GM21619 (cell line): ENCODE results near the gene GSE1.

Experiments used
- ATAC-seq: cut with Tn5 transposase; IDR thresholded peaks from one replicate; pipeline ENCODE4 v1.9.1; 2021; ENCODE audit not compliant: unreplicated experiment

The GSE1 gene

GRCh38 chr16:85645021-85645589 lies 32.0 kb downstream of the GSE1 start:
- ATAC-seq = no peak

GRCh38 chr16:85646358-85646907 lies 33.3 kb downstream of the GSE1 start:
- no peak for ATAC-seq

DNA sequence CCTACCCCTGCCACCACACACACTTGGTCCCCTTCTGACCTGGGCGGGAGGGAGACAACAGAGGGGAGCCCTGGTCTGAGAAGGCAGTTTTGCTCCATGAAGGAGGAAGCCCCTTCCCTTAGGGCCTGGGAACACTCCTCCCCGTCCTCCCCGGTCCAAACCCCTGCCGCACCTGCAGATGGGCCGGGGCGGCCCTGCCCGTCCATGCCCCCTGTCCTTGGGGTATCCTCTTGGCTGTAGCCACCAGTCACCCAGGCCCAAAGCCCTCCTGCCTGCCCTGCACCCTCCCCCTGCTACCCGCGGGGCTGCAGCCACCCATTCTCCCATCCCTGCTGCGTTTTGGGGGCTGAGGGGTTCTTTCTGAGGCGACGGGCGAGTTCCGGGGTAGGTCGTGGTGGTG lies 33.9 kb downstream of the GSE1 start:
- no peak for ATAC-seq

DNA sequence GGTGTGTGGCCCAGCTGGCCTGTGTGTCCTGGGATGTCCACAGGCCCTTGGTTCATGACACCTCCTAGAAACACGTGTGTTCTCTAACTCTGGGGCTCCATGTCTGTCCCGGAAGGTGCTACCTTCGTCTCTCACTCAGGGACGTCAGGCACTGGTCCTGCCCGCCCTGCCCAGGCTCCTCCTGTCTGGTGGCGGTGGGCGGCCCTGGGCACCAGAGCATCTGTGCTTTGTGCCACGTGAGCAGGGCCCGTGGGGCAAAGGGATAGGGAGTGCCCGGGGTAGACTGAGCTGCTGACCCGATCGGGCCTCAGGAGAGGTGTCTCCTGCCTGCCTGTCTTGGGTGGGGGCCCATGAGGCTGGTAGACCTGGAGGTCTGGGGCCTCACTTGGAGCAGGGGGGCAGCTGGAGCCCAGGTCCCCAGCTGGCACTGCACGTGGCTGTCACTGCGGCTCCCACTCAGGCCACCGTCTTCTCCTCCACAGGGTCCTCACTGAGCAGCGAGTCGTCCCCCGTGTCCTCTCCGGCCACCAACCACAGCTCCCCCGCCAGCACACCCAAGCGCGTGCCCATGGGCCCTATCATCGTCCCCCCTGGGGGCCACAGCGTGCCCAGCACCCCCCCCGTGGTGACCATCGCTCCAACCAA lies 35.1 kb downstream of the GSE1 start:
- ATAC-seq = no peak

DNA sequence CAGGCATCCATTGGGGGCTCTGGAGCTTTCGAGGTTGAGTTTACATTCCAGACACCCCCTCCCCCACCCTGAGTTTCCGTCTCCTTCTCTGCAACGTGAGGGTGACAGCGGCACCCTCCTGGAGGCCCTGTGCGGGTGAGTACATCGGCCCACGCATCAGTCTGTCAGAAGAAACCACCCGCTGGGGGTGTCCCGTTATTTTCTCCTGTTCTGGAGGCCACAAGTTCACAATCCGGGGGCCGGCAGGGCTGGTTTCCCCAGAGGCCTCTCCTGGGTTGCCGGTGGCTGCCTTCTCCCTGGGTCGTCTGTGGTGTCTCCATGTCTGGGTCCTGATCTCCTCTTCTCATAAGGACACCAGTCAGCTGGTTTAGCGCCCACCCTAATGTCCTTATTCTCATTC lies 35.7 kb downstream of the GSE1 start:
- no peak for ATAC-seq

- ATAC-seq = no peak
Measured at GRCh38 chr16:85649411-85650134, 36.5 kb downstream of the GSE1 start.

GRCh38 chr16:85650135-85650843 lies 37.2 kb downstream of the GSE1 start:
- ATAC-seq = no peak

- ATAC-seq = no peak
Measured at GRCh38 chr16:85650844-85651628, 37.9 kb downstream of the GSE1 start.

- no peak for ATAC-seq
Measured at GRCh38 chr16:85651629-85652430, 38.7 kb downstream of the GSE1 start.

GRCh38 chr16:85652431-85653221 lies 39.5 kb downstream of the GSE1 start:
- ATAC-seq = no peak

DNA sequence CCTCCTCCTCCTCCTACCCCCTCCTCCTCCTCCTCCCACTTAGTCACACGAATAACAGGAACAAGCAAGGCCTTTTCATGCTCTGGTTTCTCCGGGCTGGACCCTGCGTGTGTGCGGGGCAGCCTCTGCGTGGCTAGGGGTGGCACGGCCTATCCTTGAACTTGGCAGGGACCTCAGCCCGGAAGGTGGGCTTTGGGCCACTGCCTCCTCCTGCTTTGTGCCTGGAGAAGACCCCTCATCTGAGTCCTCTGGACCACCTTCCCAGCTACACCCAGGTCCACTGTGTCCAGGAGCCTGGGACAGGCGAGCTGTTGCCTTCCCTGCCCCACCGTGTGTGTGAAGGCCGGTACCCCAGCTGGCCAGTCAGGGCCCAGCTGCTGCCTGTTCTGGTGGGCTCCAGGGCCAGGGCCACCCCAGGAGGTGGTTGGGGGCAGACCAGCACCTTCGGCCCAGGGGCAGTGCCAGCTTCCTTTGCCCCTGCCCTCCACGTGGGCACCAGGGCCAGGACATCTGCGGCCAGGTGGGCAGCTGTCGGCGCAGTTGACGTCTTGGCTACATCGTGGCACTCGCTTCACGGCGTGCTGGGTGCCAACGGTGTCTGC lies 40.3 kb downstream of the GSE1 start:
- no peak for ATAC-seq

GRCh38 chr16:85654251-85655095 lies 41.4 kb downstream of the GSE1 start:
- no peak for ATAC-seq

DNA sequence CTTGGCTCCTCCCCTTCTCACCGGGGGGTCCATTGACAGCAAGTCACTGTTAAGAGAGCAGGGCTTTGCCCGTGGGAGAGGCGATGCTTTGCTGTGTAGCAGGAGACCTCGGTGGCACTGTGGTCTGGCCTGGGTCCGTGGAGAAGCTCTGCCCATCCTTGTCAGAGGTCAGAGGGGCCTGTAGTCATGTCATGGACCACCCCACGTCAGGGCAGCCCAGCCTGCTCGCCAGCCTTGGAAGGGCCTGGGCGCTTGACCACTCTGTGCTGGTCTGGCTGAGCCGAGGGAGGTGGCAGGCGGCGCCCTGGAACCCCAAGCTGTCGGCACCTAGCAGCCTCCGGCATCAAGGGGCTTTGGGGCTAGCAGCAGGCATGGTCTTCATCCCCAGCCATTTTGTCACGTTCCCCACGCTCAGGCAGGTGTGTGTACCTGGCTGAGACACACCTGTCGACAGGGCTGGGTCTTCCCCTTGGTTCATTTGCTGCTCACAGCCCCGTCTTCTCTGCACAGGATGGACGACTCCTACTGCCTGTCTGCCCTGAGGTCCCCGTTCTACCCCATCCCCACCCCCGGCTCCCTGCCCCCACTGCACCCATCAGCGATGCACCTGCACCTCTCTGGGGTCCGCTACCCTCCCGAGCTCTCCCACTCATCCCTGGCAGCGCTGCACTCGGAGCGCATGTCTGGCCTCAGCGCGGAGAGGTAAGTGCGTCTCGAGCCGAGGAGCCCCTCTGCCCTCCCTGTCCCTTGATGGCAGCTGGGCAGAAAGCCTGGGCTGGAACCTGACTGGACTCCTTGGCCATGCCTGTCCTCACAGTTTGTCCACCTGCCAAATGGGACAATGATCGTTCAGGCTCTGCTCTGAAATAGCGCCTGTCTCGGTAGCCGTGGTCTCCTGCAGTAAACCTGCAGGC lies 42.4 kb downstream of the GSE1 start:
- no peak for ATAC-seq

- no peak for ATAC-seq
Measured at GRCh38 chr16:85656351-85657266, 43.5 kb downstream of the GSE1 start.

DNA sequence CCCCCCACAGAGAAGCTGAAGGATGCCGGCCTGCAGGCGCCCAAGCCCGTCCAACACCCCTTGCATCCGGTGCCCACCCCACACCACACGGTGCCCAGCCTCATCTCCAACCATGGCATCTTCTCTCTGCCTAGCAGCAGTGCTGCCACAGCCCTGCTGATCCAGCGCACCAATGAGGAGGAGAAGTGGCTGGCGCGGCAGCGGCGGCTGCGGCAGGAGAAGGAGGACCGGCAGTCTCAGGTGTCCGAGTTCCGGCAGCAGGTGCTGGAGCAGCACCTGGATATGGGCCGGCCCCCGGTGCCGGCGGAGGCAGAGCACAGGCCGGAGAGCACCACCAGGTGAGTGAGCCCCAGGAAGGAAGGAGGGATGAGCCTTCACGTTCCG lies 44.1 kb downstream of the GSE1 start:
- ATAC-seq = no peak

GRCh38 chr16:85657996-85658395 lies 44.9 kb downstream of the GSE1 start:
- no peak for ATAC-seq
